Activated gamma-delta T cell treated with Interleukin-2 at 50 U/mL for 16 hours (primary cell): ENCODE data around the gene CFAP99.
A peak's percentile ranks its signal among the peaks of the same experiment; 100 is the strongest.
"Not testable (repeated sequence)": the region's sequence is repeated elsewhere in the genome, so short reads cannot be mapped to it uniquely, and the experiment has no call there.

ENCODE experiments used
- DNase-seq: peaks from one replicate; pipeline ENCODE4 v3.0.0-alpha.2; 2020

The CFAP99 gene

DNA sequence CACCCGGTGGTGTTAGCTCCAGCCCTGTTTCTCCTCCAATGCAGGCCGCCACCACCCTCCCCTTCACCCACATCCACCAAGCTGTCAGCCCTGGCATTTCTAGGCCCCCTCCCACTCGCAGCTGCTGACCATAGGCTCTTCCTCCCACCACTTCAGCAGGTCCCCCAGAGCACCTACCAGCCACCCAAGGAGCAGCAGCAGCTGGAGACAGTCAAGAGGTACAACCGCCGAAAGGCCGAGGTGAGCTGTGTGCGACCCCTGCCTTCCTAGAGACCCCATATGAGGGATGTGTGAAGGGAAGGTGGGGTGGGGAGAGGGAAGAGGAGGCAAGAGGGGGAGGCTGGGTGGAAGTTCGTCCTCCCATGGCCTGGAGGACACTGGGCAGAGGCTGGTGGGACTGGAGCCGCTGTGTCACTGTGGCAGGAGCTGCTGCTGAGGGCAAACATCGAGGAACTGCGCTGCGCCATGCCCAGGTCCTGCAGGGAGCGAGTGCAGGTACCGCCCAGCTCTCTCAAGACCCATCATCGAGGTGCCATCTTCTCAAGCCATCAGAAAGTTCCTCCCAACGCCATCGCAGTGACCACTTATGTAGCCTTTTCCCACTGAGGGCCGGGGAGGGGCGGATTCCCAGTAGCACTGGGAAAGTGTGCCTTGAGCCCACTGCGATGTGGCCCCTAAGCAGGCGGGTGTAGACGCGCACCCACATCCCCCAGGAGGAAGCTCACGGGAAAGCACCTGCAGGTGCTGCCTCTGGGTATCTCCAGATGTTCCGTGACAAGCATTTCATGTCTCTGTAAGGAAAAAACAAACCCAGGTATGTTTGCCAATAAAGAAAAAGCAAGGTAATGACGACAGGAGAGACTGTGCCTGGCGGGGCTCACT is 31.0 kb downstream of the CFAP99 start:
- DNase-seq, result no peak

DNA sequence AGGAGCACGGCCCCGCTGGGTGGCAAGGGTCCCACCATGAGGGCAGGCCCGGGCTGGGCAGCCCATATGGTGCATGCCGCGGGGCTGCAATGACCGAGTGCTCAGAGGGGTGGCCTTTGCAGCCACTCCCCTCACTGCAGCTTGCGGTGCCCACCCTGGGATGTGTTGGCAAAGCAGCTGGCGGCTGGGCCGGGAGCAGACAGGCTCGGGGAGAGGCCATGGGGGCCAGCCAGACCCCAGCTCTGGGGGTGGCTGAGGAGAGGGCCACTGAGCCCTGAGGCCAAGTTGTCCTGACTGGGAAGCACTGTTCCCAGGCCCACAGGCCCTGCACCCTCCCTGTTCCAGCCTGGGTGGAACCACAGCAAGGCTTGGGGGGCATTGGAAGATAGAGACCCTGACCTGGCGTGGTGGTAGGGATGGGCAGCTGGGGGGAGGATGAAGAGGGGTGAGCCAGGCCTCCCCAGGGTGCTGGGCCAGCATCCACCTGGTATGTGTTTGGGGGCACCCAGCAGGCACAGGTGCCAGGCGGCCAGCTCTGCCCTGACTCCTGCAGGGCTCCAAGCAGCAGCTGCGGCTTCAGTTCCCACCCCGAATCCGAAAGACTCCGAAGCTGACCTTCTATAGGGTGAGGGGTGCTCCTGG is 31.8 kb downstream of the CFAP99 start:
- DNase-seq, result no peak

DNA sequence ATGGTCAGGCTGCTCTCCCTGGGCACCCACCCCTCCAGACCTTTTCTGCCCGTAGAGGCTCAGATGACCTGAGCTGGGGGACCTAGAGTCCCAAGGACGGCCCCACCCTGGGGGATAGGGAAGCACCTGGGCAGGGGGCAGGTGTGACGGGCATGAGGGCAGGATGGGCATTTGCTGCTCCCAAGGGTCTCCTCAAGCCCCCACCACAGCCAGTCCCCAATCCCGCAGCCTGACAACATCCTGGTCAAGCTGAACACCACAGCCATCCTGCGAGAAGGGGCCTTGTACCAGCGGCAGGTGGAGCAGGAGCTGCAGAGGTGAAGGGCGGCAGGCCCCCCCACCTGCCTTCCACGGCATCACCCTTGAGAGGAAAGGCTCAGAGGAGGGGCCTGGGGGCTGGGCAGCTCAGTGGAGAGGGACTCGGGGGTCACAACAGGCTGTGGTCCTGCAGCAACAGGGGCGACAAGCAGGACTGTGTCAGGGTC is 32.3 kb downstream of the CFAP99 start:
- DNase-seq, result no peak

DNA sequence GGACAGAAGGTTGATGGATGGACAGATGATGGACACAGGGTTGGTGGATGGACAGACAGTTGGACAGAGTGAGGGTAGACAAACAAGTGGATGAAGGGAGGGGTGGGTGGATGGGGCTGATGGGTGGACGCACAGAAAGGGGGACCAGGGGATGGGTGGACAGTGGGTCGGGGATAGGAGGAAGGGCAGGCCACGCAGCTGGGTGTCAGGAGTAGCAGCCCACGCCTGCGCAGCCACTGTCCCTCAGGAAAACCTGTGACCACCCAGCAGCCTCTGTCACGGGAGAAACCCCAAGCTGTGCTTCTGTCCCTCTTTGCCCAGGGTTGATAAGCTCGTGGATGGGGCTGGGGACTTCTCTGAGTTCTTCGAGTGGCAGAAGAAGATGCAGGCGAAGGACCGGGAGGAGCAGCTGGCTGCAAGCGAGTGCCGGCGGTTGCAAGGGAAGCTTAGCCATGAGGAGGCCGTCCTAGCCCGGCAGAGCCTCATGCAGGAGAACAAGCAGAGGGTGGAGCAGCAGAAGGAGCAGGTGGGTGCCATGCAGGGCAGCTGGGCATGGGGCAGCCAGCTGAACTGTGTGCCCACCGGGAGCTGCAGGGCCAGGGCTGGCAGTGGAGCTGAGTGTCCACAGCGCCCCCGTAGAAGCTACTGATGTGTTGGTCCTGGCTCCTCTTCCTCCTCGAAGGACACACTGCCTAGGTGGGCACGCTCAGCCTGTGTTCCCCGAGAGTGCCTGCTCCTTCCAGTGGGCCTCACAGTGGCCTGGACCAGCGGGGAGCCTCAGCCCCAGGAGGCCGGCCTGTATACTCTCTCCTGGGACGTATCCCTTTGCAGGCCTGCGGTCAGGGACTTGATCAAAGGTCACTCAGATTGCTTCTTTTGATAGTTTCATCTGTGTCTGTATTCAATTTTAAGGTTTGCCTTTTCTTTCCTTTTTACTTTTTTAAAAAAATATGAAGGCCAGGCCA is 33.3 kb downstream of the CFAP99 start:
- DNase-seq, result no peak

DNA sequence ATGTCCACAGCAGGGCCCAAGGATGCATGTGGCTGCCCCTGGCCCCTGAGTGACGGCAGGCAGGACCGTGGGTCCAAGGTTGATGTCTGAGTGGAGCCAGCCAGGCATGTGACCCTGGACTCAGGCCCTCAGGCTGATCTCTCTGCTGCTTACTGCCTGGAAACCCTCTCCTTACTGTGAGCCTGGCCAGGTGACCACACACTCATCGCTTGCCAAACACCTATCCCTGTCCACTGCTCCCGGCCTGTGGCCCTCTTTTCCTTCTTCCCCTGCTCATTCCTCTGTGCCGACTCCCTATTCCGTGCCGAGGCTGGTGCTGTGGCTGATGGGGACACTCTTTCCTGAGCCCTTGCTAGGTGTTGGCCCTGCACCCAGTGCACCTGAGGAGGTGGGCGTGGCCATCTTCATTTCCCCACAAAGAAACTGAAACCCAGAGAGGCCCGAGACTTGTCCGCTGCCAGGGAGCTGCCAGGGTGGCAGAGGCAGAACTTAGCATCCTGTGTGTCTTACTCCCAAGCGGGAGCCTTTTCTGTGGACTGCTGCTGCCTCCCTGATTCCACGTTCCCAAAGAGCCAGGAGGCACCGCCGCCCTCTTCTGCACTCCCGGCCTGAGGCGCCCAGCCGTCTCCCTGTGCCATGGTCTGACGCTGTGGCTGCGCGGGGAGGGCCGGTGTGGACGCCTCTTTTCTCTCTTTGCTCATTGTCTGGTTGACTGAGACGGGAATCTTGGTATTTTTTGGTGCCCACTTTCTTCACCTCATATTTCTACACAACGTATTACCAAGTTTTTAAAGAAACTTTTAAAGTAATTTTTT is 38.9 kb downstream of the CFAP99 start:
- DNase-seq, result no peak

DNA sequence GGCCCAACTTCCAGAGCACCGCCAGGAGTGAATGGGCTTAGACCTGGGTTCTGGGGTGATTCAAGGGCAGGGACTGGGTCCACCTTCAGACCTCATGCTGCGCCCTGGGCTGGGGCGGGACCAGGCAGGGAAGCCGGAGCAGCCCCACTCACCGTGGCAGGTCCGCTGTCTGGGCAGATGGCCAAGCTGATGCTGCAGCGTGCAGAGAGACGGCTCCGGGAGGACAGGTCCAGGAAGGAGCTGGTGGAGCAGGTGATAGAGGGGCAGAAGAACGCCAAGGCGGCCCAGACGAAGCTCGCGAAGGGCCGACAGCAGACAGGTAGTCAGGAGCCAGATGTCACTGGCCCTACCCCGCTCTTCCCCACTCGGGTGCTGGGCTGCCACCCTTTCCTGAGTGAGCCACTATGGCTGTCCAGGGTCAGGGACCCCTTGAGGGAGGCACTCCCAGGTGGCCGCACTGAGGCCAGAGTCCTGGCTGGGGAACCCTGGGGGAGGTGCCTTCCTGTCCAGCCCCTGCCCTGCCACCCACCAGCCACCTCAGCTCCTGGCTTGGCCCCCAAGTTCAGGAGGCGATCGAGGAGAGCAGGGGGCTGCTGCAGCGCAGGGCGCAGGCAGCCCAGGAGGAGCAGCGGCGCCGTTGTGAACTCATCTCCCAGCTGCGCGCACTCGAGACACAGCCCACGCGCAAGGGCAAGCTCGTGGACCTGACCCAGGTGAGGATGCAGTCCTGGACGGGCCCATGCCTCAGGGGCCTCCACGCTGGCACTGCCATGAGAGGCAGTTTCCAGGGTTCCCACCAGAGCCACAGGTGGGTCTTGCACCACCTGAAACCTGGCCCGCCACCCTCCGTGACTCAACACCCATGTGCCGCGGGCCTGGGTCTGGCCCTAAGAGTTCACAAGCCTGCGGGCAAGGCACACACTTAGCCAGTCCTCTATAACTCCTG is 40.1 kb downstream of the CFAP99 start:
- no peak for DNase-seq

DNA sequence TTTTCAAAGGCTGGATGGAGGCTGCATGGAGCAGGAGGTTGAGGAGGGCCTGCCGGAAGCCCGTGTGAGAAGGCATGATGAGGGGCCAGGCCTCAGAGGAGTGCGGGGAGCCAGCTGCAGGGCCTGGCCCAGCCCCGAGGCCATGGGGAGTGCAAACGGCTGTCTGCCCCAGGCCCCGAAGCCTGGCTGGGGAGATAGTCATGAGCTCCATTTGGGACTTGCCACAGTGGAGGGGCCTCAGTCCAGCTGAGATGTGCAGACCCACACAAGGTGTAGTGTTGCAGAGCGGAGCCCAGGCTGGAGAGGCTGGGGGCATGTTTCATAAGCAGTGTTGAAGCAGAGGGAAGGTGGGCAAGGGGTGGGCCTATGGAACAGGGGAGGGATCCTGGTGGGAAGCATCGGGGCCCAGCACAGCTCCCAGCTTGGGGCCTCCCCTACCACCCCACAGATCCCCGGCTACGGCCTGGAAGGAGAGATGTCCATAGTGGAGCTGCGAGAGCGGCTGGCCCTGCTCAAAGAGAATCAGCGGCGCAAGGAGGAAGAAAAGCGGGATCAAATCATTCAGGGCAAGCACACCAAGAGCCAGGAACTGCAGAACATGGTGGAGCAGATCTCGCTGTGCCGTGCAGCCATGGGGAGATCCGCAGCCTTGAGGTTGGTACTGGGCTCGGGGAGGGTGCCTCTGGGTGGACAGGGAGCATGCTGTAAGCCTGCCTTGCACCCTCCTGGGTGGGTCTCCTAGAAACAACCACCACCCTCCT is 41.0 kb downstream of the CFAP99 start:
- DNase-seq, result no peak

DNA sequence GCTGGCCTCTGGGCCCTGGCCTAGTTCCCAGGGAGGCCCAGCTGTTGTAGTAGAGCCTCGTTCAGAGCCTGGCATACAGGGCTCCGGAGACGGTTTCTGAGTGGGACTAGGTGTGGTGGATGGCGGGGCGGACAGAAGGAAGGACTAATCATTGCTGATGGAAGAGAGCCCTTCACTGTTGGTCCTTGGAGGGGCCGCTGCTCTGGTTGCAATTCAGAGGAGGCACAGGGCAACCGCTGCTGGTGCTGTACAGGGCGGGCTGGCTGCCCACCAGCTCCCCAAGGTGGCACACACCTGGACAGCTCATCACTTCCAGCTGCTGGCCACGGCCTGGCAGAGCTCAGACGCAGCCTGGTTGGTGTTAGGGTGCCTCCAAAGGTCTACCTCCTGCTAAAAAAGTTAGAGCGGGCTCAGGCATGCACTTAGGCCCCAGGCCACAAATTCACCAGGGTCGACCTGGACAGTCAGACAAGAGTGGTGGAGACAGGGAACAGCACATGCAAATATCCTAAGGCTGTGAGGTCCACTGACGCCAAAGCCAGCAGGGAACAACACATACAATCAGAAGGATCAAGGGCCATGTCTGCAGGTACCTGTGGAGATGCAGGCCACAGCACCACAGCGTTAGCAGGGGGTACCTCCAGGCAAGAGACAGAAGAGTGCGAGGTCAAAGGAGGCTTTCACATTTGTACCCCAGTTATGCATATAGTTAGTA is 42.6 kb downstream of the CFAP99 start:
- DNase-seq, result no peak

DNA sequence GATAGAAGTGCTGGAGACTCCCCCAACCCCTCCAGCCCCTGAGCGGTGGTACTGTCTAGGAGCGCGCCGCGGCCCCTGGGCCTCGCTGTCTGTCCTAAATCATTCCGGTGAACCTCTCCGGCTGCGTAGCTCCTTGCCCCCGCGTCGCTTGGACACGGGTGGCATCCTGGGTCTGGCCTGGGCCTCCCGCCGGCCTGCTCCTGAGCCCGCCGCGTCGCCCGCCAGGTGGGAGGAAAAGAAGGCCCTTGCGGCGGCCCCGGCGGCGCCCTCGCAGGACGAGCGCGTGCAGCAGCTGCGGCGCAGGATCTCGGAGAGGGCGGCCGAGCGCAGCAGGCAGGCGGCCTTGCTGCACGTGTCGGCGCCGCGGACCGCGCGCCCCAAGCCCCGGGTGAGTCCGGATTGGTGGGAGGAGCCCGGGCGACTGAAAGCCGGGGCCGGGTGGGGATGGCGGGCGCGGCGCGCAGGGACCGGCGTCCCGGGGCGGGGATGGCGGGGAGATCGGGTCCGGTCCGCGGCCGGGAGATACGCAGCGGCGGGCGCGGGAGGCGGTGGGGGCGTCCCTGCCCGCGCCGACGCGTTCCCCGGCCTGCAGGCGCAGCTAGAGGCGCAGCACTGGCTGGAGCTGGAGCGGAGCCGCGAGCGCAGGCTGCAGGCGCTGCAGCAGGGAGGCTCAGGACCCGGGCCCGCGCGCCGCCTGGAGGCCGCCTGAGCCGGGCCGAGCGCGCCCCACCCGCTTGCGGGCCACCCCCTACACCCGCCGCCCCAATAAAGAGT is 43.6 kb downstream of the CFAP99 start:
- peak; percentile 59 for DNase-seq

DNA sequence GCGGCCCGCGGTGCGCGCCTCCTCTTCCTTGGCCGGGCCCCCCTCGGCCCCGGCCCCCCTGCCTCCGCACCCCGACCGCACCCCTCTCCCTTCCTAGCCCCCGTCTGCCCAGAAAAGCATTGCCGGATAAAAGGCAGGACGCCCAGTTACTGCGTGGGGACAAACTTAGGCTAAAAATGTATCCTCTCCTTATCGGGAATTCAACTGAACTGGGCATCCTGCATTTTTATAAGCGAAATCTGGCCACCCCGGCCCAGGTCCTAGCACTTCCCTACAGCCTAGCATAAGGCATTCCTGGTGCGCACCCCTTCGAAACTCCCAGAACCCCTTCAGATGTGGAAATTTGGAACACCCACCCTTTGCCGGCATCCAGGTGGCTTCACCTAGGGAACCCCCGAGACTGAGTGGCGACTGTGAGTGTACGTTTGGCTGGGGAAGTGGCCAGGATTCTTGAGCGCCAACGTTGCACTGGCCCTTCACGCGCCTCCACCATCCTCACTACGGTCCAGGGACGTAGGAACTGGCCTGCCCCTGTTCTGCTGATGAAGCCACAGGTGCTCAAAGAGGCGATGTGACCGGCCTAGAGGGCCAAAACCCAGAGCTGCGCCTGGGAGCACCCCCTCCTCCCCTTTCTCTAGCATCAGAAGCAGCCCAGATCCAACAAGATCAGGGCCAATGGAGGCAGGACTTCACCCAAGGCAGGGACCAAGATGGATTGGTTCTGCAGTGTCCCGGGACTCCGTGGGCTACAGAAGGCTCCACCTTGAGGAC is 44.4 kb downstream of the CFAP99 start:
- no peak for DNase-seq

DNA sequence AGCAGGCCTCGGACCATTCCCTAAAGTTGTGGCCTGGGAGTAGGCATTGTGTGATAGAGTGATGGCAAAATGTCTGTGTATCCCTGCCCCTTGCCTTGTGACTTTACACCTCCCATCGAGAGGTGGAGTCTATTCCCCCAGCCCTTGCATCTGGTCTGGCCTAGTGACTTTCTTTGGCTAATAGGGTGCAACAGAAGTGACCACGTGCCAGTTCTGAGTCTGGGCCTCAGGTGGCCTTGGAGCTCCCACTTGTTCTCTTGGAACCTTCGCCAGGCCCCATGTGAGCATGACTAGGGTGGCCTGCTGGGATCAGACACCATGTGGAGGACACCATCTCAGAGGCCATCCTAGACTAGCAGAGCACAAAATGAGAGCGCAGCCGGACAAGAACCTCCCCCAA is 46.3 kb downstream of the CFAP99 start:
- no peak for DNase-seq

DNA sequence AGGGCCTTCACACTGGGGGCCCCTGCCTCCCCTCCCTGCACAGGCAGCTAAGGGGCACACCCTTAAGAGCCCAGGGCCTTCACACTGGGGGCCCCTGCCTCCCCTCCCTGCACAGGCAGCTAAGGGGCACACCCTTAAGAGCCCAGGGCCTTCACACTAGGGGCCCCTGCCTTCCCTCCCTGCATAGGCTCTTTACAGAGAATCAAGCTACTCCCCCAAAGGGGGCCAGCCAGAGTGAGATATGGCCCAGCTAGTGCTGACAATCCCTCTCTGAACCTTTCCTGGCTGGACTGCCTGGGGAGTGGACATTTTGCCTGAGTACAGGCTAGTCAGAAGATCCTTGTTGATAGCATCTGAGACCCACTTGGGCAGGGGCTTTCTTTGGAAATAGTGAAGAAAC is 46.8 kb downstream of the CFAP99 start:
- not testable (repeated sequence) for DNase-seq

DNA sequence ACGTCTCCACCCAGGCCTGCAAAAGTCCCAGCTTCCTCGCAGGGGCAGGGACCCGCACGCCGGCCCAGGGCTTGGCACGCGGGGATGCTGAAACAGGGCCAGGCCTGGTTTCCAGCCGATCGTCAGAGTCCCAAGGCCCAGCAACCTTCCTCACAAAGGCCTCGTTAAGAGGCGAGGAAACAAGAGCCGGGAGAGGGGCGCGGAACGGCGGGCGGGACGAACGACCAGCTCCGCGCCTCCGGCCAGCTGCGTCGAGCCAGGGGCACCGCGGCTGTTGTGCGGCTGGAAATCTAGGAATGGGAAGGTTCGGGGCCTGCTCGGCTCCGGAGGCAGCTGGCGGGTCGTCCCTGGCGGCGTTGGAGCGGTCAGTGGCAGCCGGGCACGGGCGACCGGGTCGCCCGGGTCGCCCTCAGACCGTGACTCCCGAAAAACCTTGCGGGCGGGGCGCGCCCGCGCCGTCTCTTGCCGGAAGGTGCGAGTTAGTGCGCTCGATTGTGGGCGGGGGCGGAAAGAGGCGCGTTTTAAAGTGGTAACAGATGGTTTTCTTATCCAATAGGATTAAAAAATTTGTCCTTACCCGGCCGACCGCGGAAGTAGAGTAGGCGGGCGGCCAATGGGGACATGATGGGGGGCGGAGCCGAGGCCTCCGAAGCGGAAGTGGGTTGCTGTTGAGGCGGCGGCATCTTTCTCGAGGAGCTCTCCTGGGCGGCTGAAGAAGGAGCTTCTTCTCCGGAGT is 49.9 kb downstream of the CFAP99 start, which contains the start of gene RNF4:
Gene RNF4, plus strand, starts transcription at position 651 of the 736 bp plus-strand sequence. CDS start 21,388 bp downstream, outside the sequence.
- peak; percentile 96 for DNase-seq

DNA sequence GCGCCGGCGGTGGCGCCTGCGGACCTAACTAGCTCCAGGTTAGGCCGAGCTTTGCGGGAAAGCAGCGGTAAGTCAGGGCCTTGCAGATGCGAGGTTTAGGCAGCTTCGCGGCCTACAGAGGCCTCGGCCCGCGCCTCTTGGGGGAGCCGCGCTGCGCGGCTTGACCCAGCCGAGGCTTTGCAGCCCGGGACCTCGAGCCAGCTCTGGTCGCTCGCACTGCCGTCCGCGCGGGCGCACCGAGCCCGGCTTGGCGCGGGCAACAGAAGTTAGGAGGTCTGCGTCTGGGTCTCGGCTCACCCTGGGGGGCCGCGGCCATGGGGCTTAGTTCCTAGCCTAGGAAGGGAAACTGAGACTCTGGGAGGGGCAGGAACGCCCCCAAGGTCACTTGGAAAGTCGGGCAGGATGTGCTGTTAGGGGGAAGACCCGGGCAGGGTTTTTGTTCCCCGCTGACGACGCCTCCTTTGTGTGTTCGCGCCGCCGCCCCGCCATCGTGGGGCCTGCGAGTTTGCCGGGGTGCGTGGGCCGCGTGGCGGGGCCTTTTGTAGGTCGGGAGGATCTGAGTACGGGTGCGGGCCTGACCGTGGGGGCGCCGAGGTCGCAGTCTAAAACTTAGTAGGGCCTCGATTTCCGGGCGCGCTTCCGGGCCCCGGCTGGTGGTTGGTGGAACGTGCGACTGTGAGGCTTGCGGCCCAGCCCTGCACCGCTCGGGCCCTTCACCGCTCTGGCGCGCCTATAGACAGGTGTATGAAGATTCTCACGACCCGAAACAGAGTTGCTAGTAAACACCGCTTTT is 50.6 kb downstream of the CFAP99 start:
- DNase-seq, result peak; percentile 77

DNA sequence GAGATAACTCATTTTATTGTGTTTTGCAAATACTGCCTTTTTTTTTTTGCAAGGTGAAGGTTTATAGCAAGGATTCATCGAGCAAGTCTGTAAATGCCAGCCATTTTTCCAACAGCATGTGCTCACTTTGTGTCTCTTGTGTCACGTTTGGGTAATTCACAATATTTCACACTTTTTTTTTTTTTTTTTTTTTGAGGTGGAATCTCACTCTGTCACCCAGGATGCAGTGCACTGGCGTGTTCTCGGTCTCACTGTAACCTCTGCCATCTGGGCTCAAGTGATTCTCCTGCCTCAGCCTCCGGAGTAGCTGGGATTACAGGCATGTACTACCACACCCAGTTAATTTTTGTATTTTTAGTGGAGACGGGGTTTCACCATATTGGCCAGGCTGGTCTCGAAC is 52.0 kb downstream of the CFAP99 start:
- DNase-seq, result no peak

DNA sequence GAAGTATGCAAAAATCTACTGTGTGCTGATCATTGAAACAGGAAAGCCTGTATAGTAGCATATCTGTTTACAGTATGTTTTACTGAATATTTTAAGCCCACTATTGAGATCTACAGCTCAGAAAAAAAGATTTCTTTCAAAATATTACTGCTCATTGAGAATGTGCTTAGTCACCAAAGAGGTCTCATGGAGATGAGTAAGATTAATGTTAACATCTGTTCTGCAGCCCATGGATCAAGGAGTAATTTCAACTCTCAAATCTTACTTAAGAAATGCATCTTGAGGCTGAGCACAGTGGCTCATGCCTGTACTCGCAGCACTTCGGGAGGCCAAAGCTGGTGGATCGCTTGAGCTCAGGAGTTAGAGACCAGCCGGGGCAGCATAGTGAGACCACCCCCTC is 53.4 kb downstream of the CFAP99 start:
- no peak for DNase-seq
